Measurements from ENCODE around the gene DIP2C.

- TF ChIP-seq POLR2A (IDR thresholded peaks at IDR 0.05) (no peak), POLR2AphosphoS5 (IDR thresholded peaks at IDR 0.05; ENCODE audit: insufficient read depth in 1 of 2, low read depth in 1 of 2) (no peak)
- TF ChIP-seq, protein P1, sequence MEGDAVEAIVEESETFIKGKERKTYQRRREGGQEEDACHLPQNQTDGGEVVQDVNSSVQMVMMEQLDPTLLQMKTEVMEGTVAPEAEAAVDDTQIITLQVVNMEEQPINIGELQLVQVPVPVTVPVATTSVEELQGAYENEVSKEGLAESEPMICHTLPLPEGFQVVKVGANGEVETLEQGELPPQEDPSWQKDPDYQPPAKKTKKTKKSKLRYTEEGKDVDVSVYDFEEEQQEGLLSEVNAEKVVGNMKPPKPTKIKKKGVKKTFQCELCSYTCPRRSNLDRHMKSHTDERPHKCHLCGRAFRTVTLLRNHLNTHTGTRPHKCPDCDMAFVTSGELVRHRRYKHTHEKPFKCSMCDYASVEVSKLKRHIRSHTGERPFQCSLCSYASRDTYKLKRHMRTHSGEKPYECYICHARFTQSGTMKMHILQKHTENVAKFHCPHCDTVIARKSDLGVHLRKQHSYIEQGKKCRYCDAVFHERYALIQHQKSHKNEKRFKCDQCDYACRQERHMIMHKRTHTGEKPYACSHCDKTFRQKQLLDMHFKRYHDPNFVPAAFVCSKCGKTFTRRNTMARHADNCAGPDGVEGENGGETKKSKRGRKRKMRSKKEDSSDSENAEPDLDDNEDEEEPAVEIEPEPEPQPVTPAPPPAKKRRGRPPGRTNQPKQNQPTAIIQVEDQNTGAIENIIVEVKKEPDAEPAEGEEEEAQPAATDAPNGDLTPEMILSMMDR (IDR thresholded peaks at IDR 0.05): no peak
Observed at GRCh38 chr10:482051-482501, 207.4 kb downstream of the DIP2C start.
